ENCODE measurements around the gene CHD3.

The CHD3 gene

GRCh38 chr17:7875804-7876370 is 12.7 kb upstream of the CHD3 start:
- no peak for DNase-seq

- no peak for DNase-seq
These were observed 10.4 kb upstream of the CHD3 start for GRCh38 chr17:7878234-7878633.

DNA sequence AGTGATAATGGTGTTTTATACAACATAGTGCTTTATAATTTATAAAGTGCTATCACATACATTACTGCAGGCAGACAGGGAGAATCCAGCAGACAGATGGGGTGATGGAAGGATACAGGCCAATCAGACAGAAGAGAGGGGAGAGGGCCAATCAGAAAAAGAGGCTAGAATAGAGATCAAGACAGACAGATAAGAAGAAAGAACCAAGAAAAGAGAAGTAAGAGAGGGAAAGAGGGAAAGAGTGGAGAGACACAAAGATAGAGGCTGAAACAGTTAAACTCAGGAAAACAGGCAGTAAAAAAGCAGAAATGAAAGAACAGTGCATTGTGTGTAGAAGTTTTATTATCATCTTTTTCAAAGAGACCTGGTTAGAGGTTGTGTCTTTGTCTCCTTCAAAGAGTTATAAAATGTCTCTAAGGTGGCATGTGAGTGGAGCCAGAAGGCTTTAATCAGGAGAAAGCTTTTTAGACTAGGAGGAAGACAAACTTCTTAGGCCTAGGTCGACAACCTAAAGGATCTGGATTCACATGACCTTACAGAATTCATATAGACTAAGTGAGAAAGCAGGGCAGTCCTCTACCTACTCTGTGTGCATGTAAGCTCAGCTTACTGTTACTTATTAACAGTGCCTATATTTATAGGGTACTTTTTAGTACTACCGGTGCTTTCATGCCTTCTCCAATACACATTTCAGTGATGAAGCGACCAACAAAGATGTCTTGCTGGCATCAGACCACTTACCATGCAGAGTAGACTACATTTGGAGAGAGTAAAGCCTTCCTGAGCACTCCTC is 8.3 kb upstream of the CHD3 start:
- DNase-seq: no peak

DNA sequence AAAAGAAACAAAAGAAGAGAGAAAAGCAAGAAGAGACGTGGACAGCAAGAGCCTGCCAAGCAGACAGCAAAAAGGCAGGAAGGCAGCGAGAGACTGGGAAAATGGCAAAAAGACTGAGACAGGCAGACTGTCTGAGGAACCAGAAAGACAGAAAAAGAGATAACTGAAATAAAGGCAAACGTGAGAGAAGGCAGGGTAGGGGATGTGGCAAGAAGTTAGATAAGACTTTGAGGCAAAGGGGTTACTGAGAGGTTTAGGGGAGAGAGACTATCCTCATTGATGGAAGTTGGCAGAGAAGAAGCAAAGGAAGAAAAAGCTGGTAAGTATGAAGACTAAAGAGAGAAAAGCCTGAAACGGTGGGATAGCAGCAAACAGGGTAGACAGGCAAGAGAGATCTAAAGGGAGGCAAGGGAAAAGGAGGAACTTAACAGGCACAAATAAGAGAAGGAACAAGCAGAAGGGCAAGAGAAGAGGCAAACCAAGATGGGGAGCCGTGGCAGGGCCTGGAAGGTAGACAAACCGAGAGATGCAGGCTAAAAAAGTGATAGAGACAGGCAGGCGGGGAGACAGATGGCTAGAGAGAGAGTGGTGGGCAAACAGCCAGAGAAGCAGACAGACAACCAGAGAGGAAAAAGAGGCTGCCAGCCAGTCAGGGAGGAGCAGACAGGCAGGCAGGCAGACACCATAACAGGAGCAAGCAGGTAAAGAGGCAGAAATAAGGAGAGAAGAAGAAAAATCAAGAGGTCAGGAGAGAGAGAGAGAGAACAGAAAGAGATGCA is 7.1 kb upstream of the CHD3 start:
- peak; percentile 61 for DNase-seq

DNA sequence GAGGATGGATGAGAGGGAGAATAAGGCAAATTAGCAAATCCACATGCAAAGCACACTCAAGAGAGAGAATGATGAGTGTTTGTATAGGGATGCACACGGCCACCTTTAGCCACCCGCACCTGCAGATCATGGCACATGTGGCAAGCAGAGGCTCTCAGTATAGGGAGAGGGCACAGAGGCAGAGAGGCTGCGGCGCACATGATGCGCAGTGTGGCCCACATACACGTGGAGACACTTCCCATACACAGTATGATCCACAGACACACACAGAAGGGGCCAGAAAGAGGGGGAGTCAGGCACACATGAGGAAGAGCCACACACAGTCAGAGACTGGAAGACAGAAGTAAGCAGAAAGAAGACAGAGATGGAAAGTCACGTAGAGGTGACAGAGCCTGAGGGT is 6.5 kb upstream of the CHD3 start:
- DNase-seq: no peak

DNA sequence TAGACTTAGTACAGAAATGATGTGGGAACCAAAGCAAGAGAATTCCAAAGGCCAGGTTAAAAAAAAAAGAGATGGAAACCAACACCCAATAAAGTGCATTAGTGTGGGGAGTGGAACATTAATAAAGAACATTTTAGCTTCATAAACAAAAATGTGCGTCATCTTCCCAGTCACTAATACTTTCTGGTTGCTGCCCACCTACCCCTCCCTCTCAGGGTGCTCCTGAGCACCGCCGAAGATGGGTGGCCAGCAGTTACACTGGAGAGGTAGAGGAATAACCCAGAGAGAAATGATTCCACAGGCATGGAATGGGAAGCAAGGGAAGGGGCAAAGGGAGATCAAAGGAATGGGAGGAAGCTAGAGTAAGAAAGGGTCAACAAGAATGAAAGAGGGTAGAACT is 6.0 kb upstream of the CHD3 start:
- no peak for DNase-seq

DNA sequence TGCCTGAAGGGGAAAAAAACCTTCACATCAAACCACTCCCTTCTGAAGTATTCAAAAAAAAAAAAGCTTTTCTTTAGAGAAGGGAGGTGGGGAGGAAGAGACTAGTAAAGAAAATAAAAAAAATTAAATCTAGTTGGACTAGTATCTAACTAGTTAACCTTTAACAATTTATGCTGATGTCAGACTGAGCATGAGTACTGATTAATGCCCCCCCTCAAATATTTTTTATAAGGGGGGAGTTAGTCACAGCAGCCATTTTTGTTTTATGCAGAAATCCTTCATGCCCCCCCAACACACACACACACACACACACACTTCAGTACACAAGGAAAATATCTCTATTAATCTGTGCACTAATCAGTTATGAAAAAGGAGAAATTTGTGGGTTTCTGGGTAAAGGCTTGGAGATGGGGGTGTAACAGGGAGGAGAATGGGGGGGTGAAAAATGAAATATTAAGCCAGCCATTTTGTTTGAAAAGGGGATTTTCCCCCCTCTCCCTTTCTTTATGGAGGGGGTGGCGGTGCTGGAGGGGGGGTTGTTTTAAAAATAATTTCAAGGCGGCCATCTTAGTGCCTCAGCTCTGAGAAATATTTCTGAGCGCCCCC is 4.7 kb upstream of the CHD3 start:
- peak; percentile 45 for DNase-seq

- peak; percentile 56 for DNase-seq
These were observed 3.8 kb upstream of the CHD3 start for GRCh38 chr17:7884581-7885366.

GRCh38 chr17:7885367-7886226 is 3.0 kb upstream of the CHD3 start:
- DNase-seq: peak; percentile 75

- peak; percentile 66 for DNase-seq
These were observed 2.2 kb upstream of the CHD3 start for GRCh38 chr17:7886227-7887037.

- DNase-seq: no peak
These were observed 1.5 kb upstream of the CHD3 start for GRCh38 chr17:7887038-7887481.

- DNase-seq: peak; percentile 98
These were observed 956 bp upstream of the CHD3 start for GRCh38 chr17:7887482-7888183.

- peak; percentile 95 for DNase-seq
These were observed 772 bp downstream of the CHD3 start for GRCh38 chr17:7889166-7889955.

DNA sequence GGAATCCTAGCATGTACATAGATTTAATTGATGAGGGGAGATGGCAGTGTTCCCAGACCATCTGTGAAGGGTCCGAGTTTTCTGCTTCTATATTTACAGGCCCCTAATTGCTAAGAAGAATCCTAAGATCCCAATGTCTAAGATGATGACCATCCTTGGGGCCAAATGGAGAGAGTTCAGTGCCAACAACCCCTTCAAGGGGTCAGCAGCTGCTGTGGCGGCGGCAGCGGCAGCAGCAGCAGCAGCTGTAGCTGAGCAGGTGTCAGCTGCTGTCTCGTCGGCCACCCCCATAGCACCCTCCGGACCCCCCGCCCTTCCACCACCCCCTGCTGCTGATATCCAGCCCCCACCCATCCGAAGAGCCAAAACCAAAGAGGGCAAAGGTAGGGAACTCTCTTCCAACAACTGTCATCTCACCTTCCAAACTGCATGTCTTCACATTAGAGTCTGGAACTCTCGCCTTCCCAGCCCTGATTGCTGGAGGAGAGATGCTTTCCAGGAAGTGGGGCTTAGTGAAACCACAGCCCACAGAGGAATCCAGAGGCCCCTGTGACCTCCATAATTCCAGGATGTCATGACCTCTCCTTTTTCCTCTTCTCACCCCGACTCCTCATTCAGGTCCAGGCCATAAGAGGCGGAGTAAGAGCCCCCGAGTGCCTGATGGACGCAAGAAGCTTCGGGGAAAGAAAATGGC is 4.7 kb downstream of the CHD3 start:
- peak; percentile 66 for DNase-seq

GRCh38 chr17:7894226-7894625 is 5.6 kb downstream of the CHD3 start:
- DNase-seq: no peak

GRCh38 chr17:7894866-7895265 is 6.3 kb downstream of the CHD3 start:
- no peak for DNase-seq

GRCh38 chr17:7897090-7897489 is 8.5 kb downstream of the CHD3 start:
- DNase-seq: no peak

GRCh38 chr17:7897773-7898172 is 9.2 kb downstream of the CHD3 start:
- peak; percentile 58 for DNase-seq

All from right hindlimb (tissue), 1 donor.